Stimulated activated CD8-positive, alpha-beta memory T cell treated with anti-CD3 and anti-CD28 coated beads, Interleukin-15, amount 100 ng/mL, for 1 hour (primary cell): ENCODE data around the gene PPP6C.
"Not testable (repeated sequence)": the region's sequence is repeated elsewhere in the genome, so short reads cannot be mapped to it uniquely, and the experiment has no call there.

Experiments
- DNase-seq: peaks from one replicate; pipeline ENCODE4 v3.0.0-alpha.2; 2020; ENCODE audit warnings: low read depth

Gene PPP6C

GRCh38 chr9:125181756-125182155, 7.8 kb downstream of the PPP6C start:
- DNase-seq = not testable (repeated sequence)

GRCh38 chr9:125180876-125181275, 8.7 kb downstream of the PPP6C start:
- DNase-seq = no peak

GRCh38 chr9:125179776-125180175, 9.8 kb downstream of the PPP6C start:
- DNase-seq = not testable (repeated sequence)

- DNase-seq = no peak
These were observed 11.7 kb downstream of the PPP6C start for GRCh38 chr9:125177888-125178287.

- DNase-seq = no peak
These were observed 13.0 kb downstream of the PPP6C start for GRCh38 chr9:125176636-125177035.

- no peak for DNase-seq
These were observed 17.4 kb downstream of the PPP6C start for GRCh38 chr9:125172031-125172755.

GRCh38 chr9:125169895-125170294, 19.7 kb downstream of the PPP6C start:
- DNase-seq = no peak

GRCh38 chr9:125166762-125167161, 22.8 kb downstream of the PPP6C start:
- DNase-seq = no peak

- not testable (repeated sequence) for DNase-seq
These were observed 26.7 kb downstream of the PPP6C start for GRCh38 chr9:125162891-125163290.

- DNase-seq = no peak
These were observed 28.2 kb downstream of the PPP6C start for GRCh38 chr9:125161284-125161918.

GRCh38 chr9:125160750-125161149, 28.9 kb downstream of the PPP6C start:
- no peak for DNase-seq

GRCh38 chr9:125156551-125156950, 33.1 kb downstream of the PPP6C start:
- no peak for DNase-seq

GRCh38 chr9:125153712-125154367, 35.8 kb downstream of the PPP6C start:
- DNase-seq = no peak

- no peak for DNase-seq
These were observed 37.9 kb downstream of the PPP6C start for GRCh38 chr9:125151730-125152129.

GRCh38 chr9:125150349-125151245, 39.0 kb downstream of the PPP6C start:
- DNase-seq = no peak

GRCh38 chr9:125147401-125147951, 42.1 kb downstream of the PPP6C start:
- no peak for DNase-seq

- no peak for DNase-seq
These were observed 43.4 kb downstream of the PPP6C start for GRCh38 chr9:125146247-125146646.

GRCh38 chr9:125145425-125145824, 44.2 kb downstream of the PPP6C start:
- no peak for DNase-seq

GRCh38 chr9:125143377-125144090, 46.1 kb downstream of the PPP6C start, which contains the start of gene SCAI:
Gene SCAI, minus strand, starts transcription at chr9:125143528. Its CDS starts 91 bp downstream, at chr9:125143437.
- peak; percentile 95 for DNase-seq

GRCh38 chr9:125142560-125143376, 46.8 kb downstream of the PPP6C start:
- DNase-seq = no peak
